GM10847 (cell line): ENCODE data around the gene EPS8L2.

Source experiments
- POLR2A ChIP-seq: IDR thresholded peaks from 2 replicates; pipeline ENCODE4 v1.6.1; 2011; ENCODE audit not compliant: insufficient read length; ENCODE audit errors: extremely low read depth

EPS8L2 gene

DNA sequence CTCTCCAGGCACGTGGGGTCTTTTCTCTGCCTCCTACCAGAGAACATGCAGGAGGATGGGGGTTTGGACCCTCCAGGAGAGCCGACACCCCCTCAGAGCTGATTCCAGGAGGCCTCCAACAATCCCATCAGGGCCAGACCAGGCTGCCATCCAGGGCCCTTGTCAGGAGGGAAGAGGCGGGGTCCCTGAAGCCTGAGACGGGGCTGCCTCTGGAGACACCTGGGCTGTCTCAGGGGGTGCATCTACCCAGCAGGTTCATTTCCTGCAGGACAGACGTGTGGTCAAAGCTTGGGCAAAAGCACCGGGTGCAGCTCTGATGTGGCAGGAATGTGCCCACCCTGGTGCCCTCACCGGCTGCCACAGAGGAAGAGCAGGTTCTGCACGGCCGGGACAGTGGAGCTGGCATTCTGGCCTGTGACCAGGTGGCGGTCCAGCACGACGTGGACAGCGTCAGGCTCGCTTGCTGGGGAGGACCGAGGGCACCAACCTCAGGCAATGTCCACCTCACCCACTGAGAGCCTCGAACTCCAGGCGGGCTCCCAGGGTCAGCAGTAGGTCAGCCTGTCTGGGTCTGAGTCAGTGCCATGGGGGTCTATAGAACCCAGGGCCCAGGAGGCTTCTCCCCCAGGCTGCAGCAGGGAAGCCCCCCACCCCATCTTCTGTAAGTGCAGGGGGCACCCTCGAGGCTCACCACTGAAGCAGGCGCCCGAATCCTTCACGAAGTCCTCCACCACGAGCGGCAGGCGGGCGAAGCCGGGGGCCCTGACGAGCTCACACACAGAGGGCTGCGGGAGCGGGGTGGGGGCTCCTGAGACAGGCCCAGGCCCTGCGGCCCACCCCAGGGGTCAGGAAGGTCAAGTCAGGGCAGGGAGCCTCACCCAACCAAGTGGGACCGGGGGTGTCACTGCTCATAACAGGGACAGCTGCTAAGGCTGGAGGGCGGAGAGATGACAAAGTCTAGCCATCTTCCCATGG lies 64.9 kb downstream of the EPS8L2 start:
- TF ChIP-seq POLR2A = no peak

DNA sequence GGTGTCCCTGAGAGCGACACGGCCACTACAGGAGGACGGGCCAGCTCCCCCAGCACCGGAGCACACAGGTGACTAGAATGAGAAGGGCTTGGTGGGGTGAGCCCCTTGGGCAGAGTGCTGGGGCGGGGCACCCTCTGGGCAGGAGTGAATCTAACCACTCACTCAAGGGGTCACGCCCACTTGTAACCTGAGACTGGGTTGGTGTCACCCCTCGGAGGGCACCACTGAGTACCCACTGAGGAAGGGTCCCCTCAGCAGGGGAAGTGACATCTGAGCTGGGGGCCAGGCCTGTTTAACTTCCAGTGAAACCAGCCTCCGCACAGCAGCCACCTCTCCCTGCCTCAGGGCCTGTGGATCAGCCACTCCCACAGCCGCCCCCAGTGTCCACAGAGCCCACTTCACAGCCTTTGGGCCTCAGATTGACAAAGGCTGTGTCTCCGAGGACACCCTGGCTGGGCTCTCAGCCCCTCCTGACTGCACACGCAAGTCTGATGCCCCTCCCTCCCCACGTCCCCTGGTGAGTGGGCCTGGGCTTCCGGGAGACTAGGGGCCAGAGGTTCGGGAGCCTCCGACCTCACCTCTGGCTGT lies 65.7 kb downstream of the EPS8L2 start:
- TF ChIP-seq POLR2A = no peak

DNA sequence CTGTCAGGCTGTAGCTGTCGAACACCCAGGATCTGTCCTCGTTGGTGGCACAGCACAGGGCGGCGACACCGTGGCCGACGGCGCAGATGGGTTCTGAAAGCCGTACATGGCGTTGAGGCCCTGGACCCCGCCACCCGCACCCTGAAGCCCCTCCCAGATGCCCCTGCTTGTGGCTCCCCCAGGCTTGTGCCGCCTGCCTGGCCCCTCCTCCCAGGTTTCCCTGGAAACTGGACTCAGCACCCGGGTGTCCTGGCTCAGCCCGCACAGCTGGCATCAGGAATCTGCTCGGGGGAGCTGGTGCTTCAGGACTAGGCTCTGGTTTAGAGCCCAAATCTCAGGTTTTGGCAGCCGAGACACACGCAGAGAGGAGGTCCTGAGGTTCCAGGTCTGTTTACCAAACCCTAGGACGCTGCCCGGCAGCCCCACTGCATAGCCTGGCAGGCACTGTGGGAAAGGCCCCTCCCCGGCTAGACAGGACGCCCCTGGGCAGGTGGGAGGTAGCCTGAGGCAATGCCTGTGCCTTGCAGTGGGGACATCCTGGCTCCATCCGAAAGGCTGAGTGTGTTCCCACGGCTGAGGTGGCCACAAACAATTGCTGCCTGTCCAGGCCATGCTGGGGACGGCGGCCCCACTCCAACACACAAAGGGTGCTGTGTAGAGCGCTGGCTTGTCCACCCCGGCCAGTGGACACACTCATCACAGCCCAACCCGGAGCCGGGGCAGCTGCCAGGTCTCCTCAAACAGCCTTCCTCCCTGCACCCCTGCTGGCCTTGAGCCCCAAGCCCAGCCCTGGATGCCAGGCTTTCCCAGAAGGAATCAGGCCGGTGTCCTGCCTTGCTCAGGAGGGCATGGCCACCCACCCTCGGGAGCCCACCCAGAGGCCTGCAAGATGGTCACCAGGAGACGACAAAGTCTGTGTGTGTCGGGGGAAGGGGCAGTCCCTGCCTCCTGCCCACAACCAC lies 66.7 kb downstream of the EPS8L2 start:
- TF ChIP-seq POLR2A = no peak

DNA sequence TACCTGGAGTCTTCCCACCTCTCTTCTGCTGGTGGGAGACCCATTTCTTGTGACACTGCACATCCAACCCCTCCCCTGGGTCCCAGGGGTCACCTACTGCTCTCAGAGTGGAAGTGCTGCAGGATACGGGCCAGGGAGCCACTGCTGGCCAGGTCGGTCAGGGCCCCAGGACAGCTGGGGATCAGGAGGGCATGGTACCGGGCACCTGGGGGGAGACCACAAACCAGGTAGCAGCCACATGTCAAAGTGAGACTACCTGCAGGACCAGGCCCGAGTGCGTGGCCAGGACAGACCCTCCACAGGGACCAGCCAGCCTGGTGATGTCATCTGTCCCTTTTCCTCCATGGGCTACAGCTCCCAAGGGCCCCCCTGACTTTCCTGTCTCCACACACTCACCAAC lies 67.4 kb downstream of the EPS8L2 start:
- no peak for TF ChIP-seq POLR2A

DNA sequence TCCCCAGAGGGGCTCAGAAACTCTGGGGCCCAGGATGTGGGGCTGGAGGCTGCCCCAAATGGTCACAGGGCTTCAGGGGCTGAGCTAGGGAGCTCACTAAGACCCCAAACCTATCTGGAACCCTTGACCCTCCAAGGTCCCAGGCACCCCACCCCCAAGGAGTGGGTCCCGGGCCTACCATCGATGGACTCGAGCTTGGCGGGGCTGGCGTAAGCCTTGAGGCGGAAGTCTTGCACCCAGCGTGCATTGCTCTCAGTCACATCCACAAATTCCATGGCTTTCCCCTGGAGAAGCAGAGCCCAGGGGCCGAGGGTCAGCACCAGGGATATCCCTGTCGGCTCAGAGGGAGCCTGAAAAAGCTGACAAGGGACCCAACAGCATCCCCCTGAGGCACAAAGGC lies 67.8 kb downstream of the EPS8L2 start:
- no peak for TF ChIP-seq POLR2A

DNA sequence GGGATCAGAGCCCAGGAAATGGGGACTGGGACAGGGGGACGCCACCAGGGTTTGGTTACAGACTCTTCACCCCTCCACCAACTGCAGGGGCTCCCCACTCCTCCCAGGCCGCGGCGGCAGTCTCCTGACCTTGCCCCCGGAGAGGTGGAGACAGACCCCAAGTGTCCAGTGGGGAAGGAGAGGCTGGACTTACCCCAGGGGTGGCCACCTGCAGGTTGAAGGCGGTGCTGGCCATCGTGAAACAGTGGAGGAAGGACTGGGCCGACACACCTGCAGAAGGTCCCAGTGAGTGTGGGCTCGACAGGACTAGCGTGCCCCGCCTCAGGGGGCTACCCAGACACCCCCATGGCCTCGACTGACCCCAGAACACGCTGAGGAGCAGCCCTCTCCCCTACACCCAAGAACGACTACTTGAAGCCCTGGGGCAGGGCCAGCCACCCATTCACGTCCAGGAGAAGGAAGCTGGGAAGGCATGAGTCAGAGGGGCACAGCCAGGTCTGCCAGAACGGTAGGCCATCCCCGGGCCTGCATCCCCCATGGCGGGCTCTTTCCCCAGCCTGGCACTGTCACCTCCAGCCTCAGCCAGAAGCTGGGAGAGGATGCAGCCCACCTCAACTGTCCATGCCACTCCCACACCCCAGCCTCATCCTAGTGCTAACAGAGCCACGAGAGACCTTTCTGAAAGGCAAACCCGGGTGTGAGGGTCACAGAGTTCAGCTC lies 69.0 kb downstream of the EPS8L2 start:
- no peak for TF ChIP-seq POLR2A

DNA sequence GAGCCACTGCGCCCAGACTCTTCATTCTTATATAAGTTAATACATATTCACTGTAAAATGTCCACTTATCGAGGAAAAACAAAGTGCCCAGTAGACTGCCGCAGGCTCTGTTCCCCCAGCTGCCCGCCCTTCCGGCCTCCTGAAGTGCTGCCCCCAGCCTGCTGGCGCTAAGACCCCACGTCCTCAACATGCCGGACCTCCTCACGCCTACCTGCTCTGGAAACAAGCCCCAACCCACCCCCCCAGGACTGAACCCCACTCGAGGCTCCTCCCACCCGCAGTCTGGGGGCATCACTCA lies 70.2 kb downstream of the EPS8L2 start:
- no peak for TF ChIP-seq POLR2A

DNA sequence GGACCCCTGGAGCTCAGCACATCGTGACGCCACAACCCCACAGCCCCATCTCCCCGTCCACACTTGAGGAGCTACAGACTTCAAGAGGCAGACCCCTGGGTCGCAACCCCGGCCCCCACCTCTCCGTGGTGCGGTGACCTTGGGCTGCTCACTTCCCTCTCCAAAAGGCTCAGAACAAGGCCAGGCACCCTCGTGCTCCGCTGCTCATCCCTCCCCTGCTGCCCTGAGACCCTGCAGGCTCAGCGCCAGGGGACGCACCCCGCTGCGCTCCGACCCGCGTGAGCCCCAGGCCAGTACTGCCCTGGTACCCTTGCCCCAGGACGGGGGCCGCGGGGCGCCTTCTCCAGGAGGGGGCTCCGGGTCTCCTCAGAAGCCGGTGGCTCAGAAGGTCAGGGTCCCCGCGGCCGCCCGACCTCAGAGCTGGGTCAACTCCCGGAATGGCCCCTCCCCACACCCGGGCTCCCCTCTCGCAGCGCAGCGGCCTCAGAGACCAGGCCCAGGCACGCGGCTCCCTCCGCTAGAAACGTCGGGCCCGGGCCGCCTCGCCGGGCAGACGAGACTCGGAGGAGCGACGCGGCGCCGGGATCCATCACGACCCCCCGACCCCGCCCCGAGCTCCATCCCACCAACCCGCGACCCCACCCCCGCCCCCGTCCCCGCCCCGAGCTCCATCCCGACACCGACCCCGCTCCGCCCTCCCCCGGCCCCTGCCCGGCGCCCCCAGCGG lies 70.7 kb downstream of the EPS8L2 start:
- TF ChIP-seq POLR2A = no peak
